HG03575 (cell line): ENCODE results near the gene PKD2L1.
"Not testable (repeated sequence)": the region's sequence is repeated elsewhere in the genome, so short reads cannot be mapped to it uniquely, and the experiment has no call there.

Experiments used
- ATAC-seq: cut with Tn5 transposase; IDR thresholded peaks from one replicate; pipeline ENCODE4 v1.9.1; 2021; ENCODE audit not compliant: unreplicated experiment, insufficient number of reproducible peaks, low FRiP score; ENCODE audit errors: extremely low read depth

PKD2L1 gene

GRCh38 chr10:100297242-100297641, 32.8 kb downstream of the PKD2L1 start:
- no peak for ATAC-seq

GRCh38 chr10:100293066-100293465, 37.0 kb downstream of the PKD2L1 start:
- no peak for ATAC-seq

- ATAC-seq, result not testable (repeated sequence)
Measured at GRCh38 chr10:100292300-100292699, 37.7 kb downstream of the PKD2L1 start.

GRCh38 chr10:100291356-100291755, 38.7 kb downstream of the PKD2L1 start:
- no peak for ATAC-seq

GRCh38 chr10:100289641-100290040, 40.4 kb downstream of the PKD2L1 start:
- ATAC-seq, result no peak

- no peak for ATAC-seq
Measured at GRCh38 chr10:100288196-100288595, 41.8 kb downstream of the PKD2L1 start.

GRCh38 chr10:100287756-100288155, 42.3 kb downstream of the PKD2L1 start:
- ATAC-seq, result no peak

- no peak for ATAC-seq
Measured at GRCh38 chr10:100286051-100287033, 43.7 kb downstream of the PKD2L1 start, which contains the start of gene BLOC1S2. BLOC1S2 (minus strand) TSS chr10:100286680; CDS start chr10:100286659, 21 bp downstream.

- ATAC-seq, result not testable (repeated sequence)
Measured at GRCh38 chr10:100285326-100285725, 44.7 kb downstream of the PKD2L1 start.

- no peak for ATAC-seq
Measured at GRCh38 chr10:100282907-100283306, 47.1 kb downstream of the PKD2L1 start.

GRCh38 chr10:100276971-100277370, 53.1 kb downstream of the PKD2L1 start:
- ATAC-seq, result not testable (repeated sequence)

GRCh38 chr10:100267239-100268104, 62.6 kb downstream of the PKD2L1 start, which contains the start of gene CWF19L1:
CWF19L1 (minus strand) TSS chr10:100267638; CDS start chr10:100267593, 45 bp downstream.
- no peak for ATAC-seq

GRCh38 chr10:100265821-100266485, 64.1 kb downstream of the PKD2L1 start:
- ATAC-seq, result no peak

GRCh38 chr10:100254191-100254590, 75.8 kb downstream of the PKD2L1 start:
- ATAC-seq, result no peak

- no peak for ATAC-seq
Measured at GRCh38 chr10:100253041-100253440, 77.0 kb downstream of the PKD2L1 start.

- ATAC-seq, result no peak
Measured at GRCh38 chr10:100248820-100249219, 81.2 kb downstream of the PKD2L1 start.

GRCh38 chr10:100245484-100246220, 84.4 kb downstream of the PKD2L1 start:
- no peak for ATAC-seq

GRCh38 chr10:100239851-100240250, 90.2 kb downstream of the PKD2L1 start:
- no peak for ATAC-seq
